PC-3 (cell line): ENCODE measurements around the gene ALDH2.

Source experiments
- CTCF ChIP-seq: fragments of 300-600 bp; sonication (generic); conservative IDR thresholded peaks from 2 replicates; pipeline ENCODE4 v1.5.1; 2017; ENCODE audit warnings: antibody characterized with exemption, low read depth, mild to moderate bottlenecking, low read length
- EZH2 ChIP-seq: fragments of 300-600 bp; sonication (generic); IDR thresholded peaks from one replicate; pipeline ENCODE4 v1.6.1; 2017; ENCODE audit warnings: antibody characterized with exemption, mild to moderate bottlenecking, low read length; ENCODE audit not compliant: unreplicated experiment

DNA sequence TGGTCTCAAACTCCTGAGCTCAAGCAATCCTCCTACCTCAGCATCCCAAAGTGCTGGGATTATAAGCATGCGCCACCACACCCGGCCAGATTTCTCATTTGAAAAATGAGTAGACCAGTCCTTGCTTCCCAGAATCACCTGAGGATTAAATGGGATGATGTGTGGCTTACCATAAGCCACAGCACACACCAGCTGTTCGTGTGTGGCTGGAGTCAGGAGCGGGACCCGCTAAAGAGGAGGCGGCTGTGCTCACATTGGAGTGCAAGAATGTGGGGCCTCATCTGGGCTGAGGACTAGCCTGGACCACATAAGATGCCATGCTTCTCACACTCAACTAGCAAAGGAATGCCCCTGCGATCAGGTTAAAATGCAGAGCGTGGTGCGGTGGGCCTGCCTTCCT lies 6.7 kb upstream of the ALDH2 start:
- TF ChIP-seq CTCF (no peak), EZH2 (no peak)
